Measurements from ENCODE around the gene AJAP1.

AJAP1 gene

GRCh38 chr1:4630561-4630960, 23.8 kb upstream of the AJAP1 start:
- DNase-seq (ENCODE audit: low read depth): no peak
- no peak for TF ChIP-seq CTCF (IDR thresholded peaks at IDR 0.05; ENCODE audit: insufficient read depth, low read depth, low read length, missing control alignments)
- no peak overlapping the region for H3K4me3 ChIP-seq (ENCODE audit: low read depth, low read length)

GRCh38 chr1:4631321-4631720, 23.1 kb upstream of the AJAP1 start:
- no peak for TF ChIP-seq CTCF (IDR thresholded peaks at IDR 0.05; ENCODE audit: insufficient read depth, low read depth, low read length, missing control alignments)
- no peak overlapping the region for H3K4me3 ChIP-seq (ENCODE audit: low read depth, low read length)
- no peak for DNase-seq (ENCODE audit: low read depth)

- H3K4me3 ChIP-seq (ENCODE audit: low read depth, low read length): no peak overlapping the region
- no peak for DNase-seq (ENCODE audit: low read depth)
- TF ChIP-seq CTCF (IDR thresholded peaks at IDR 0.05; ENCODE audit: insufficient read depth, low read depth, low read length, missing control alignments): no peak
Observed at GRCh38 chr1:4633346-4633745, 21.1 kb upstream of the AJAP1 start.

GRCh38 chr1:4634156-4634792, 20.1 kb upstream of the AJAP1 start:
- DNase-seq (ENCODE audit: low read depth): no peak
- TF ChIP-seq CTCF (IDR thresholded peaks at IDR 0.05; ENCODE audit: insufficient read depth, low read depth, low read length, missing control alignments): no peak

GRCh38 chr1:4634793-4635406, 19.5 kb upstream of the AJAP1 start:
- no peak for DNase-seq (ENCODE audit: low read depth)
- H3K4me3 ChIP-seq (ENCODE audit: low read depth, low read length): no peak overlapping the region
- TF ChIP-seq CTCF (IDR thresholded peaks at IDR 0.05; ENCODE audit: insufficient read depth, low read depth, low read length, missing control alignments): no peak

More at GRCh38 chr1:4634156-4634792, 20.1 kb upstream of the AJAP1 start:
- no peak overlapping the region for H3K4me3 ChIP-seq (ENCODE audit: low read depth, low read length)

GRCh38 chr1:4636186-4636585, 18.2 kb upstream of the AJAP1 start:
- no peak for TF ChIP-seq CTCF (IDR thresholded peaks at IDR 0.05; ENCODE audit: insufficient read depth, low read depth, low read length, missing control alignments)
- no peak overlapping the region for H3K4me3 ChIP-seq (ENCODE audit: low read depth, low read length)
- DNase-seq (ENCODE audit: low read depth): no peak

Measured in GM12865 (cell line).